ENCODE results near the gene EPB41L4B.

Gene EPB41L4B

GRCh38 chr9:109269839-109270238, 51.0 kb downstream of the EPB41L4B start:
- DNase-seq (ENCODE audit: low read depth), result no peak

GRCh38 chr9:109269081-109269480, 51.8 kb downstream of the EPB41L4B start:
- DNase-seq (ENCODE audit: low read depth), result no peak

GRCh38 chr9:109267555-109267954, 53.3 kb downstream of the EPB41L4B start:
- DNase-seq (ENCODE audit: low read depth), result no peak

- no peak for DNase-seq (ENCODE audit: low read depth)
Measured at GRCh38 chr9:109264877-109265587, 55.8 kb downstream of the EPB41L4B start.

GRCh38 chr9:109263358-109263757, 57.5 kb downstream of the EPB41L4B start:
- no peak for DNase-seq (ENCODE audit: low read depth)

GRCh38 chr9:109258481-109259302, 62.2 kb downstream of the EPB41L4B start:
- DNase-seq (ENCODE audit: low read depth), result no peak

- DNase-seq (ENCODE audit: low read depth), result no peak
Measured at GRCh38 chr9:109256336-109256735, 64.5 kb downstream of the EPB41L4B start.

GRCh38 chr9:109255394-109255793, 65.5 kb downstream of the EPB41L4B start:
- DNase-seq (ENCODE audit: low read depth), result no peak

GRCh38 chr9:109254317-109254716, 66.5 kb downstream of the EPB41L4B start:
- no peak for DNase-seq (ENCODE audit: low read depth)

- no peak for DNase-seq (ENCODE audit: low read depth)
Measured at GRCh38 chr9:109253637-109254284, 67.1 kb downstream of the EPB41L4B start.

- no peak for DNase-seq (ENCODE audit: low read depth)
Measured at GRCh38 chr9:109253241-109253636, 67.6 kb downstream of the EPB41L4B start.

- no peak for DNase-seq (ENCODE audit: low read depth)
Measured at GRCh38 chr9:109252291-109252690, 68.6 kb downstream of the EPB41L4B start.

- DNase-seq (ENCODE audit: low read depth), result no peak
Measured at GRCh38 chr9:109251776-109252106, 69.1 kb downstream of the EPB41L4B start.

- DNase-seq (ENCODE audit: low read depth), result no peak
Measured at GRCh38 chr9:109251080-109251775, 69.6 kb downstream of the EPB41L4B start.

- no peak for DNase-seq (ENCODE audit: low read depth)
Measured at GRCh38 chr9:109250771-109251079, 70.1 kb downstream of the EPB41L4B start.

GRCh38 chr9:109250311-109250741, 70.5 kb downstream of the EPB41L4B start:
- no peak for DNase-seq (ENCODE audit: low read depth)

GRCh38 chr9:109249615-109250014, 71.2 kb downstream of the EPB41L4B start:
- no peak for DNase-seq (ENCODE audit: low read depth)

- no peak for DNase-seq (ENCODE audit: low read depth)
Measured at GRCh38 chr9:109248133-109248581, 72.7 kb downstream of the EPB41L4B start.

GRCh38 chr9:109247228-109247627, 73.6 kb downstream of the EPB41L4B start:
- no peak for DNase-seq (ENCODE audit: low read depth)

- no peak for DNase-seq (ENCODE audit: low read depth)
Measured at GRCh38 chr9:109246533-109246932, 74.3 kb downstream of the EPB41L4B start.

GRCh38 chr9:109245310-109245897, 75.5 kb downstream of the EPB41L4B start:
- DNase-seq (ENCODE audit: low read depth), result no peak
